Stimulated activated CD4-positive, alpha-beta T cell treated with anti-CD3 and anti-CD28 coated beads, Interleukin-4, amount 100 ng/mL, for 4 hours (primary cell): ENCODE data around the gene PDCD4.

Experiments
- DNase-seq, 2 experiments: peaks; one replicate each; pipeline ENCODE4 v3.0.0-alpha.2; 2020

Gene PDCD4

DNA sequence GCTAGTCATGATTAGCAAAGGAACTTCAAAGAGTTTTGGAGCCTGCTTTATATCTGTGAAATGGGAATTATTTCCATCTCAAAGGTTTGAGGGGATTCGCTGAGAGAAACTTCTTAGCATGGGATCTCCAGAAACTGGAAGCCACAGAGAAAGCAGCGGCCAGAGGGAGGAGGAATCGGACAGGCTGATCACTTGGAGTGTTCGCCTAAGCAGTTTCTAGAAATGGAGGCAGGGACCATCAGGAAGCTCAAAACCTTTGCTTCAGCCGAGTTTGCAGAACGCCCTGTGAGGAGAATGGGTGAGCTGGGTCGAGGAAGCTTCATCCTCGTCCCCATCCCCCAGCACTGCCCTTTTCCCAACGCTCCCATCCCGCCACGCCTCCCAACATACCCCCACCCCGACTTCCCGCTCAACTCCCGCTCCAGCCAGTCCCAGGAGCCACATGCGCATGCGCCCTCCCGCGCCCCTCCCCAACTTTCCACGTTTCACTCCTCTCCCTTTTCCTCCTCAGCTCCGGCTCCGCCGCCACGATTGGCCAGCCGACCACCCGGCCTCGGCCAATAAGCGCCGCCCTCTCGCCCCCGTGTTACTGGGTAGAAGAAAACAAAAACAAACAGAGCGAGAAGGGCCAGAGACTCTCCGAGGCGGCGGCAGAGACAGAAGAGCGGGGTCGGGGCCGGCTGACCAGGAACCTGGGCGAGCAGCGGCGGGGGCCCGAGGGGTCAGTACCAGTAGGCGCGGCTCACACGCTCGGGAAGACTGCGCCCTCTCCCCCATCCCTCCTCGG lies at the start of gene PDCD4:
TSS of gene PDCD4 (plus strand) at position 631 of the 787 bp plus-strand sequence. CDS start 4,100 bp downstream, outside the sequence.
- DNase-seq, result peak; percentile 92 to 93

DNA sequence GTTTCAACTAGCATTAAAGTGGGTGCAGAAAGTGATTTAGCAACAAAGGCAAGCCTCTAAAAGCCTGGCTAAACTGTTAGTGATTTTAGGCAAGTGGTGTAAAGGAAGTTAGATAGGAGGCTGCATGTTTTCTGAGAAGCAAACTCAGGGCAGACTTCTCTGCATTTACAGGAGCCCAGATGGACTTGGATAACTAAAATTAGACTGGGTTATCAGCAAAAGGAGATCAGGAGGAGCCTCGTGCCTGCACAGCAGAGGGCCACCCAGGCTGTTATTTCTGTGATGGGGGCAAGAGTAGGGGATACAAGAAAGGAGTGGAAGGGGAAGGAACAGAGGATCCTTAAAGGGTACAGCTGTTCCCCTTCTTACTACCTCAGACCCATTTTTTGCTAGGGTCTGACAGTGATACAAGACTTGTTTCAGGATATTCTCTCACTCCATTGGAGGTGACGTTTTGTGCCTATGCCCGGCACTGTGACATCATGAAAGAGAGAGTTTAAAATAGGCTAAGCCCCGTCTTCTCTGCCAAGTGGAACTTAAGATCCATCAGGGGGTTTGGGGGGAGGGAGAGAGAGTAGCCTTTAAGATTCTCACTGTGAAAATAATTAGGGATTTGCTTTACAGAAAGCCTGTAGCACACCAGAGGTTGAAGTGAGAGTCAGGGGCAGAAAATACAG lies 49.6 kb upstream of the PDCD4 start:
- DNase-seq, result no peak

DNA sequence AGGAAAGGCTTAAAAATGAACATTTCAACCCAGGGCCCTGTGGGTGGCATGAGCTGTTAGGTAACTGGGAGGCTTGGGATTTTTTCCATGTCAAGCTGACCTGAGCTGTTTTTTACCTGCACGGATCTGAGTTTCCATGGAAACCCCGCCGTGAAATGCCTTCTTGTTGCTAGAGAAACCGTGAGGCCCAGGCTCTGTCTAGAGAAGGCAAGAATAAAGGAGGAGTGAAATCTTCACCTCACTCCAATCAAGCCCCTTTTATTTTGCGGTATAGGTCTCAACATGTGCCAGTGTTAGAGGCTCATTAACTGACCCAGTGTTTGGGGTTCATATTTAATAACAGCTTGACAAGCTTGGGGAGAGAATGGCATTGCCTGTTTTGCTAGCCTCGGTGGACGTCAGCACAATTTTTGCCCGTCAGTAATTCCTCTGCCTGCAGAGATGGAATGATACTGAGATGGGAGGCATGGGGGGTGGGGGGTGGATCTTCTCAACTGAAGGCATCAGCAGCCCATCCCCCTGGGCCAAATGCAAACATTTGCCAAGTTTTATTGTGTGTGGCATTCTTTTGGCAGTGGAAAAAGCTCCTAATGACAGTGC lies 48.9 kb upstream of the PDCD4 start:
- no peak for DNase-seq

DNA sequence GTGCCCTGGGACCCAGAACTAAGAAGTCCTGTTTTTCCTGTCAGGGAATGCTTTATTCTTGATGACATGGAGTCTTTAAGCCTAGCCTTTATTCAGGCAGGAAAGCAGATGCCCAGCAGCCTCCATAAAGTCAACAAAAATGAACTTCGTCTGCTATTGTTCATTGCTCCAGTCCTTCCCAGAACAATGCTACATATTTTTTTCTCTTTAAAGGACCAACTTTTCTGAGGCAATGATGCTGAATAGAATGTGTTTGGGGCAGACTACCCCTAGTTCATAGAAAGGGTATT lies 47.6 kb upstream of the PDCD4 start:
- no peak for DNase-seq

DNA sequence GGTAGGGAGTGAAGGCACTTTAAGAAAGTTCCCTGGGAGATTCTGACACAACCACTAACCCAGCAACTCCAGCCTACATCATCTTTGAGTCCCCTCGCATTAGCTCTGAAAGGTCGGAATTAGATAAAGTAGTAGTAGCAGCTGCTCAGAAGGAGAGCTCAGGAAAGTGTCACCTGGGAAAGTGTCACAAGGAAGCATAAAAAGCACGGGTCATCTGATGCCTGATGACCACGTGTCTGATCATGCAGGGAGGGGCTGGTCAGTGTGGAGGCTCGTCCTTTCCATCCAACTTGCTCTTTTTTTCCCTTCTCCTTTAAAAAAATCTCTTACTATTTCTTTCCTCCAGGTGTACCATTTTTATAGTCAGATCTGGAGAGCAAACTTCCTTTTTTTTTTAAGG lies 47.1 kb upstream of the PDCD4 start:
- no peak for DNase-seq

DNA sequence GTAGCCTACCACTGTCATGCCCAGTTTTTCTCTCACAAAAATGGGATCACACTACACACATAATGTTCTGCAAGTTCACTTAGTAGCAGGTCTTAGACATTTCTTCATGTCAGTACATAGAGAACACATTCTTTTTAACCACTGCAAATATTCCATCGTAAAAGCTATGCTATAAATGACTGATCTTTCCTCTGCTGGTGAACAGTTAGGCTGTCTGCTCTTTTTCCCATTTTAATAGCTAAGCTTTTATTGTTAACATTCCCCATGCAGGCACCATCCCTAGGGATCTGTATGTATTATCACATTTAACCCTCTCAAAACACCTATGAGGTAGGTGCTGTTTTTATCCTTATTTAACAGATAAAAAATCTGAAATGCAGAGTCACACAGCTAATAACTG lies 46.2 kb upstream of the PDCD4 start:
- DNase-seq, result no peak

DNA sequence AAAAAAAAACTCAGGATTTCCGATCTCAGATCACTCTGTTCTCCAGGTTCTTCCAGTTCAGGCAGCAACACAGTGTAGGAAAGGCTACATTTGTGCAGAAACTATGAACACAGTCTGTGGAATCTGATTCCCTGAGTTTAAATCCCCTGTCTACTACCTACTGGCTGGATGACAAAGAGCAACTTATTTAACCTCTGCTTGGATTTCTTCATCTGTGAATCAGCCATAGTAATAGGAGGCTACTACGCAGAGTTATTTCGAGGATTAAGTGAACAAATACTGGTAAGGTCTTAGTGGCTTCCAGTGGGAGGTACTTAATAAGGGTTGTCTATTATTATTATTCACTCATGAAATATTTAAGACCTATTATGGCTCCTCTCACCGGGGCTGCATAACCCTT lies 44.3 kb upstream of the PDCD4 start:
- no peak for DNase-seq

DNA sequence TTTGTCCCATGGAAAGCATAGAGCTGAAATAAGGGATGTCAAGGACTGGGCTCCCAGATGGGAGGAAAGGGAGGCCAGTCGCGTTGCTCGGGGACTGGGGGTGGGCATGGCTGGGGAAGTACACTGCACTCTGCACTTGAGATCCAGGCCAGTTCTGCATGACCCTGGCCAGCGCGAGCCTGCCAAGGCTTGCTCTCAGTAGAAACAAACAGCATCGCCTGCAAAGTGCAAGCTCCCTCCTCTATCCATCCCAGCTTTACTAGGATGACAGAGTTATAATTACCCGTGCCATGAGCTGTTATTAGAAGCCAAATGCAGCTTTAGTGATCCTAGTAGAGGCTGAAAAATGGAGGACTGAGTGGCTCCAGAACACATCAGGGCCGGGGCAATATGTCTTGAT lies 43.9 kb upstream of the PDCD4 start:
- DNase-seq, result no peak

DNA sequence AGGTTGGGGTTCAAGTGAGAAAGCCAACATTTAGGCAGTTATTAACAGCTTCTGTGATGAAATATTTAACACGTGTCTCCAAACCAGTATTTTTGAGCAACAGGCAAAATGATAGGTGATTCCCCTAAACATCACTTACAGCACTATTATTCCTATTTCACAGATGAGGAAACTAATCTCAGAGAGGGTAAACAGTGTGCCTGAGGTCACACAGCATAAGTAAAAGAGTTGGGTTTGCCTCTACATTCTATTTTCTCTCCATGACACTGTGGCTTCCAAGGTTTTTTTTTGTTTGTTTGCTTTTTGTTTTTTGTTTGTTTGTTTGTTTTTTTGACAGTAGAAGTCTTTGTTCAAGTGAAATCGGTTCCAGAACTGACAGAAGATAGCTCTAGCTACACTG lies 43.2 kb upstream of the PDCD4 start:
- no peak for DNase-seq

DNA sequence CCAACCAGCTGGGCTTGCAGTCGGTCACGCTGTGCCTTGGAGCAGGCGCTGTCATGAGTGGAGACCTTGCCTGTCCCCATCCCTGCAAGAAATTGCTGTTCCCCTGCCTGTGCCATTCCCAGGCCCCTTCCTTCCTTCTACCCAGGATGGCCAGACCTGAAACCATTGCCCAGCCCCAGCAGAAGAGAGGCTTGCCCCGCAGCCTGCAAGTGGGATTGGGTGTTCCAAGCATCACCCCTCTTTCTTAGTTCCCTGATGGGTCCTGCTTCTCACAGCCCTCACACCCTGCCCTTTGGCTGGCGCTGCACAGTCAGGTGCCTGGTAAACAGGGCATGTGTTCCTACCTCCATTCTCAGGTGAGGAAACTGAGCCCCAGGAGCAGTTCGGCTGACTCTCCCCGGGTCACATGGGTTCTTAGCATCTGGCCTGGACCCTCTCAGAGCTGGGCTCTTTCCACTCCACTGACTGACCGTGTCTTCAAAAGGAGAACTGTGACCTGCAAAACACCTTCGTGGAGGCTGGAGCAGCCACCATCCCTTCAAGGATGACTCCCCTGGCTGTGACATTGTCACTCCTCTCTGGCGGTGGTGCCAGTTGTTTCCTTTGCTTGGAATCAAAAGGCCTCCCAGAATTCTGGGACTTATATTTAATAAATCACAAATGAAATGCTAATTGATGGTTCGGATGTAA lies 41.9 kb upstream of the PDCD4 start:
- no peak for DNase-seq

DNA sequence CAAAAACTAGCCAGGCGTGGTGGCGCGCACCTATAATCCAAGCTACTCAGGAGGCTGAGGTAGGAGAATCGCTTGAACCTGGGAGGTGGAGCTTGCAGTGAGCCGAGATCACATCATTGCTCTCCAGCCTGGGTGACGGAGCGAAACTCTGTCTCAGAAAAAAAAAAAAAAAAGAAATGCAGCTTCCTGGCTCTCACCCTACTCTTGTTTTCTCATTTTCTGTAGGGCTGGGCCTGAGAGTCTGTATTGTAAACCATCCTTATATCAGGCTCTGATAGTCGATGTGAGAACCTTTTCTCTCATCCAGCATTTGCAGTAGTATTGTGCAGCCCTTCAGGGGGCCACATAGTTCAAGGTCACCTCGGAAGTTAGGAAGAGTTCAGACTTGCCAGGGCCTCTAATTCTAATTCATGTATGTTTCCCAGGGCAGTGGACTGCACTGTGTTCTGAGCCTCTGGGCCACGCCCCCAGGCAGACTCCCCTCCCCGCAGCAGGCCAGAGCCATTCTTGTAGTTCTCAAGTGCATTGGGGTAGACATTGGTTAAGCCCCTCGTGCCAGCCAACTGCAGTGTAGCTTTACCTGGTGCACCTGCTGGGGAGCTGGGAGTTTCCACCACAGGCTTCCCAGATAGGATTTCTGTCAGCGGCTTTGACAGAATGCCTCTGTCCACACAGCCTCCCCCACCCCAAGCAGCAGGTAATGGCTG lies 38.3 kb upstream of the PDCD4 start:
- no peak for DNase-seq

DNA sequence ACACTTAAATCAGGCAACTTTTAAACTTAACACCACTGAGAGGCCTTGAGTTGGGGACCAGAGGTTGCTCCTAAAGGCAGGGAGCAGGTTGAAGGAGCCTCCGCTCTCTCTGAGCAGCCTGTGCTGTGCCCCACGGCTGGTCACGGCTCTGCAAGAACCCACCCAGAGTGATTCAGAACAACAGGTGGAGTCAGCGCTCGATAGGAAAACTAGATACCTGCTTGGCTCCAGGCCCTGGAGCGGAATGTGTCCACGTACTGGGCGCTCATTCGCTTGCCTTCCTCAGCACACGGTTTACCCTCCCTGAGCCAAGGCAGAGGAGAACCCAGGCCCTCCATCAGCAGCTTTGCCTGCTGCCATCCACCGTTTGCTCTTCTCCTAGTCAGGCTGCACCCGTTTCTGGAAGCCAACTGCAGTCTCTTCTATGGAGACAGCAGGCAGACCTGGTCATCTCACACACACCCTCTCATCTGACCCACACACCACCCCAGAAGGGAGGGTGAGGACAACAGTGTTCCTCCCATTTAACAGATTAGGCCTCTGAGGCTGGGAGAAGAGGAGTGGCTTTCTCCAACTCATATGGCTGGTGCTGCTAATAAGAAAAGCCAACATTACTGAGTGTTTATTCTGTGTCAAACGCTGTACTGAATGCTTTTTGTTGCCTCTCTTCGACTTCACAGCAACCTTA lies 37.6 kb upstream of the PDCD4 start:
- DNase-seq, result no peak

DNA sequence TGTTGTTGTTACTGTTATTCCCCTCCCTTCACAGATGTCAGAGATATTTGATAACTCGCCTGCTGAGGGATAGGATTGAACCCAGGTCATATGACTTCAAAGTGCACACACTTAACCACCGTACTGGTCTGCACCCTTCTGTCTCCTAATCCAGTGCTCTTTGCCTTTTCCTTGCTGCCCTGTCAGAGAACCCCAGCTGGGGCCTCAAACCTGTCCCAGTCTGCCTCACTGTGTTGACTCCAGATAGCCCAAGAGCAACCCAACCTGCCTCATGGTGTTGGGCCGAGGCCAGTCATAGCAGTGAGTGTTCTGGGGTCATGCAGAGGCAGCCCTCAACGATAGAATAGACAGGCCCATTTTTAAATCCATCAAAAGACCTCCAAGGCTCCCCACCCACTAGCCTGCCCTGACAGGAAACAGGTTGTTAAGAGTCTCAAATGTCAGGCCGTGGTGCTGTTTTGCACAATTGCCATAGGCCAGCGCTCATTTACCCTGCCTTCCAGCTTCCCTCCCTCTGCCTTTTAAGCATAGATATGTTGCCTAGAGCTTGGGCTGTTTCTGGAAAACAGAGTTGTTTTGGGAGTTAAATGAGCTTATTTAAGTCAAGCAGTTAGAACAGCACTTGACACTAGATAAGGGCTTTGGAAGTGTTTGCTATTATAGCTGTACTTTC lies 37.0 kb upstream of the PDCD4 start:
- DNase-seq, result no peak

DNA sequence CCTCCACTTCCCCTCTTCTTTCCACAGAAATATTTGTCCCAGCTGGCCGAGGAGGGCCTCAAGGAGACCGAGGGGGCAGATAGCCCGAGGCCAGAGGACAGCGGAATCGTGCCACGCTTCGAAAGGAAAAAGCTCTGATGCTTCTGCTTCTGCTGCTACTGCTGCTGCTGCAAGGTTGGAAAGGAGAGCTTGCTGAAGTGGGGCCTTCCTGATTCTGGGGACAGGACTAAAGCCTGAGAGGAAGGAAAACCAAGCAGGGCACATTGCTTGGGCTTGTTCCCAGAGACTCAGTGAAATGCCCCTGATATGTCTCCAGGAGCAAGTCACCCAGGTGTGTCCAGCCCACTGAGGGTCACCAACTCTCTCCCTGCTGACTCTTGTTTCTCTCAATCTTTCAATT lies 35.9 kb upstream of the PDCD4 start:
- no peak for DNase-seq

DNA sequence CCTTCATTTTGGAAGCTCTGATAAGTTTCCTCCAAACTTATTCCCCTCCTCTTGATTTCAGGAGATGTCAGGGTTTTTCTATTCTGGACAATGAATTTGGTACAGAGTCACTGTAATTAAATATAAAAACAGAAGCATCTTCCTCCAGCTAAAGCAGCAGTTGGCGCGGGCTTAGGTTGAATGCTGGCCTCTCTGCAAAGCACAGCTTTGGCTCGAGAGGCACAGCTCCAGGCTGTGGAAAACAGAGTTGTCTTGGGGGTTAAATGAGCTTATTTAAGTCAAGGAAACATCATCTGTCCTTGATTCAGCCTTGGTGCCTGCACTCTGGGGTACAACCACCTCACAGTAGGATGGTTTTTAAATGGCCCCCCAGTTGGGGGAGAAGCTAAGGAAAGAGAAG lies 35.0 kb upstream of the PDCD4 start:
- DNase-seq, result no peak

DNA sequence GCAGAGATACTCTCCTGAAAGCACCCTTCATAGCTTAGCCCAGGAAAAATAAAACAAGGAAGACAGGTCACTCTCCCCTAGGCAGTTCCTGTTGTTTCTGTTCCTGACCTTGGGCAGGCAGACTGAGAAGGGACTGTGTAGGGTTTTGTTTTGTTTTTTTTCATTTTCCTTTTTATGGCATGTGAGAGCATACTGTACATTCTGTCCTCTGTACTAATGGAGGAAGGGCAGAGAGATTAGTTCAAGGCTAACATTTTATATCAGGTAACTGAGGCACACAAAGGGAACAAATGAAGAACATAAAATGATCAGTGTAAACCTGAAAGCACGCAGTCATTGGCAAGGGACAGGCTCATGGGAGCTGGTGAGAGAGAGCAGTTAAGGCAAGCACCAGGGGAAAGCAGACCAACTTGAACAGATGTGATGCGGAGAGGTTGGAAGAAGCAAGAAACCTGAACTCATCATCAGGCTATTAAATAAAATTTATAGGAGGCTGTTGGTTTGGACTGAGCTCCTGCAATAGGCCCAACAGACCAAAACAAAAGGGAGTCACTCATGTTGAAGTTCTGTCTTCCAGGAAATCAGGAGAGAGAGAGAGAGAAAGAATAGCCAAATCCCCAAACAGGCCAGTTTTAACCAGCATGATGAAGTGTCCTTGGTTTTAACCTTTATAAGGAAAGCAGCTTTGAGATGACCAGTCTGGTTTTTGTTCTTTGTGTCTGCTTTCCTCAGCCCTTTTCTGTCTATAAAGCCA lies 34.1 kb upstream of the PDCD4 start:
- no peak for DNase-seq

DNA sequence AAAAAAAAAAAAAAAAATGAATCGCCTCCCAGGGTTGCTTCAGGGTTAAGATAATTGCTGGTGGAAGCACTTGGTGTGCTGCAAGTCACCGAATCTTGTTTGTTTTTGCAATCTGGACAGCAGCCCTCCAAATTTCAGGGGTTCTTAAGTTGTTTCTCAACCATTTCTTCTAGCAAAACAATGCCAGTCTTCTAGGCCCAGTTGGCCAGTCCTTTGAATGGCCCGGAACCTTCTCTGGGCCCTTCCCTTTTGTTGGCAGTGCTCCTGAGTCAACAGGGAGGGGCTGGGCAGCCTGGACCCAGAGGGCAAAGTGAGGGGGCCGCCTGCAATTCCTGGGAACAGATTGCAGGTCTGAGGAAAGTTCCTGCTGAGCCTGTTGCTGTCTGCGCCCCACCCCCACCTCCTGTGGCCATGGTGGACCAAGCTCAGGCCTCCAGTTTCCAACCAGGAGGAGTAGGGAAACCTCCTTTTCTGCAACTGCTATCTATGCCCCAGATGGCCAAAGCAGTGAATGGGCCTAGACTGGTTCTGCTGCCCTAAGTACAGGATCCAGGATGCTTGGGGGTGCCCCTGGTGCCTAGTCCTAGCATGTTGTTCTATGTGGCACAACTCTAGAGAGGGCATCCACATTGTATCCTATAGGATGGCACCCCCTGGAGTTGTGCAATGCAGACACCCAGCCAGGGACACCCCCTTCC lies 31.4 kb upstream of the PDCD4 start:
- DNase-seq, result no peak

DNA sequence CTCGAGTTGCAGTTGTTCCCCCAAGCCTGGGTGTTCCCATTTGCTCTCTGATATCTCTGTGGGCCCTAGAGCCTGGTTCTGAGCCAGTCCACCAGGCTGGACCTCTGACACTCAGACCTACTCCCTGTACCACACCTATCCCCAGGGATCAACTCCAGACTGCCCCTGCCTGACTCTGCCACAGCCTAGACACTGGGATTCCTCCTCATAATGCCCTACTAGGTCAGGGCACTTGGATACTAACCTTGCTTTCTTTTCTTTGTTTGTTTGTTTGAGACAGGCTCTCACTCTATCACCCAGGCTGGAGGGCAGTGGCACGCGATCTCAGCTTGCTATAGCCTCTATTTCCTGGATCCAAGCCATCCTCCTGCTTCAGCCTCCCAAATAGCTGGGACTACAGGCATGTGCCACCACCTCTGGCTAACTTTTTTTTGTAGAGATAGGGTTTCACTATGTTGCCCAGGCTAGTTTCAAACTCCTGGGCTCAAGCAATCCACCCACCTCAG lies 30.8 kb upstream of the PDCD4 start:
- no peak for DNase-seq

DNA sequence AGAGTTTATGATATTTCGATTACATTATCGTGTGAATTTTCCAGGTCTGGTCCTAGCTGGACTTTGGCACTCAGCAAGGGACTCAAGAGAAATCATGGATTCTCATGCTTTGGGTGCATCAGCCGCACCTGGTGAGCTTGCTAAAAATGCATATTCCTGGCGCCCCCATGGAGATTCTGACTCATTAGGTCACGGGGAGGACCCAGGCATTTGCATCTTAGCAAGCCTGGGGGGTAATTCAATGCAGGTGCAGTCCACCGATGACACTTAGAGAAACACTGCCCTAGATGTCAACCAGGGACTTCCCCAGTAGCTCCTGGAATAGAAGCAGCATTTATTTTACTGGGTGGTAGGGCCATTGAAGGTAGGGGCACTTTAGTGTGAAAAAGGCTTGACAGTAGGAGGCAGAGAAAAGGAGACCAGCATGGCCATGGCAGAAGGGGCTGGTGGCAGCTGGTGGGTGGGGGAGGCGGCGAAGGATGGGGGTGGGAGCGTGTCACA lies 29.9 kb upstream of the PDCD4 start:
- DNase-seq, result no peak

DNA sequence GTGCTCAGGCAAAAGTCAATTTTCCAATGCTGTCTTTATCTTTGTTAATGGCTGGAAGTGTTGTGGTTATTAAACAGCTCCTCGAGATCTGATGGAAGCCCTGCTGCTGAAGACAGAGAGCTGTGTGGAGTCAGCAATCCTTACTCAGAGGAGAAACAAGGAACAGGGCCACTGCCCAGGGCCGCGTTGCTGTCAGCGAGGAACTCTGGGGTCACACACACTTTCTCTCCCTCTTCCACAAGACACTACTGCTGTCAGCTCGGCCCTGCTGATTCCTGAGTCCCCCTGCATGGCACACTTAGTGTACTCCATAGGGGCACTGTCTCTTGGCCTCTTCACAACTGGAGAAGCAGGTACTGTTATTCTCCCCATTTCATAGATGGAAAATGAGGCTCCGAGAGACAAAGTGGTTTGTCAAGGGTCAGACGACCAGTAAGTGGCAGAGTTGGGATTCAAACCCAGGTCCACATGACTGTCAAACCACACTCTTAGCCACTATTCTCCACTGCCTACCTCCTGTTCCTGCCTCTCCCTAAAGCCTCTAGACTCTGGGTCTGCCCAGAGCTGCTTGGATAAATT lies 29.3 kb upstream of the PDCD4 start:
- DNase-seq, result no peak
